SK-N-SH (cell line): Measurements from ENCODE around the gene MYL12B. TPM values are rescaled to one million over a fixed set of nuclear protein-coding genes. Genes with fewer than 3 reads are reported as not detected.

Experiments used
- CTCF ChIA-PET: fragments of 300-600, 350-600 bp; formaldehyde crosslinking; extraction: SDS; loops from one replicate; lab custom pipeline; 2021; lab: Yijun Ruan, JAX
- POLR2A ChIA-PET: fragments of 350-600 bp; sonication (Branson Sonifier 250); formaldehyde crosslinking; extraction: SDS; loops from one replicate; lab custom pipeline; 2020; ENCODE audit warnings: antibody characterized with exemption, inconsistent platforms; lab: Yijun Ruan, JAX
- DNase-seq: peaks from one replicate; pipeline ENCODE4 v3.0.0; 2012
- H2AFZ ChIP-seq: fragments of 200-600 bp; sonication (generic); 2 replicates; pipeline ENCODE4 v1.8.1; 2016; ENCODE audit warnings: antibody characterized with exemption, mild to moderate bottlenecking, low read depth
- H3F3A ChIP-seq: fragments of 200-600 bp; sonication (generic); replicated peaks from 2 replicates; pipeline ENCODE3; 2016; ENCODE audit warnings: antibody characterized with exemption, mild to moderate bottlenecking; ENCODE audit not compliant: insufficient read depth
- H3K27ac ChIP-seq, 2 experiments: fragments of 200-500 bp in 1 of 2; fragments of 200-600 bp in 1 of 2; sonication (Bioruptor generic) in 1 of 2; sonication (generic), shearing (Covaris generic) in 1 of 2; 2 replicates each; pipeline versions ENCODE4 v1.5.1 to v1.6.1; 2014 to 2016; ENCODE audit warnings: low read depth in 2 of 2, inconsistent platforms in 1 of 2, low read length in 1 of 2, mild to moderate bottlenecking in 1 of 2, mixed read lengths in 1 of 2
- H3K27me3 ChIP-seq: fragments of 200-600 bp; sonication (generic), shearing (Covaris generic); 2 replicates; pipeline ENCODE4 v1.6.1; 2016; ENCODE audit warnings: mixed run types; ENCODE audit not compliant: insufficient read depth
- H3K36me3 ChIP-seq, 2 experiments: fragments of 200-500 bp in 1 of 2; fragments of 200-600 bp in 1 of 2; sonication (Bioruptor generic) in 1 of 2; sonication (generic) in 1 of 2; replicated peaks in 1 of 2; 2 replicates each; pipeline versions ENCODE3 to v1.5.1; 2014 to 2016; ENCODE audit warnings: low read length in 1 of 2, mild to moderate bottlenecking in 1 of 2; ENCODE audit not compliant: insufficient read depth in 2 of 2, control insufficient read depth in 1 of 2
- H3K4me1 ChIP-seq, 2 experiments: fragments of 200-500 bp in 1 of 2; fragments of 200-600 bp in 1 of 2; sonication (Bioruptor generic) in 1 of 2; sonication (generic), shearing (Covaris generic) in 1 of 2; 2 replicates each; pipeline versions ENCODE4 v1.5.1 to v1.6.1; 2014 to 2016; ENCODE audit warnings: low read depth in 1 of 2, low read length in 1 of 2, mixed run types in 1 of 2; ENCODE audit not compliant: insufficient read depth in 2 of 2, control insufficient read depth in 1 of 2
- H3K4me2 ChIP-seq: fragments of 200-600 bp; sonication (generic), shearing (Covaris generic); 2 replicates; pipeline ENCODE4 v1.6.1; 2017; ENCODE audit warnings: mixed run types
- H3K4me3 ChIP-seq, 2 experiments: fragments of 200-500 bp in 1 of 2; fragments of 200-600 bp in 1 of 2; sonication (Bioruptor generic) in 1 of 2; sonication (generic), shearing (Covaris generic) in 1 of 2; 2 replicates each; pipeline versions ENCODE4 v1.5.1 to v1.8.1; 2014 to 2016; ENCODE audit warnings: low read depth in 2 of 2, inconsistent platforms in 1 of 2, low read length in 1 of 2, mild to moderate bottlenecking in 1 of 2, mixed read lengths in 1 of 2, moderate library complexity in 1 of 2
- H3K79me2 ChIP-seq: fragments of 200-600 bp; sonication (generic); 2 replicates; pipeline ENCODE4 v1.8.1; 2017; ENCODE audit warnings: mild to moderate bottlenecking; ENCODE audit not compliant: insufficient read depth
- H3K9ac ChIP-seq: fragments of 200-600 bp; sonication (generic); 2 replicates; pipeline ENCODE4 v1.6.1; 2017; ENCODE audit warnings: mixed run types
- H3K9me2 ChIP-seq: fragments of 200-600 bp; sonication (generic); 2 replicates; pipeline ENCODE4 v1.6.1; 2017; ENCODE audit warnings: mixed run types
- H3K9me3 ChIP-seq: fragments of 200-600 bp; sonication (generic); 2 replicates; pipeline ENCODE4 v1.6.1; 2017; ENCODE audit warnings: mixed run types, mild to moderate bottlenecking, moderate library complexity
- H4K20me1 ChIP-seq: fragments of 200-600 bp; sonication (generic); 2 replicates; pipeline ENCODE4 v1.6.1; 2017; ENCODE audit warnings: mild to moderate bottlenecking, mixed run types; ENCODE audit not compliant: insufficient read depth
- FOSL2 ChIP-seq: IDR thresholded peaks from 2 replicates; pipeline ENCODE4 v1.4.0; 2012; ENCODE audit warnings: low read depth, mild to moderate bottlenecking, moderate library complexity, borderline replicate concordance
- JUND ChIP-seq: IDR thresholded peaks from 2 replicates; pipeline ENCODE4 v1.4.0; 2012
- NFIC ChIP-seq: IDR thresholded peaks from 2 replicates; pipeline ENCODE4 v1.4.0; 2012; ENCODE audit warnings: borderline replicate concordance
- RXRA ChIP-seq: IDR thresholded peaks from 2 replicates; pipeline ENCODE4 v1.4.0; 2012; ENCODE audit warnings: low read depth, mild to moderate bottlenecking, borderline replicate concordance
- SIN3A ChIP-seq: IDR thresholded peaks from 2 replicates; pipeline ENCODE4 v1.6.1; 2012; ENCODE audit warnings: low read depth, mild to moderate bottlenecking, low read length, moderate library complexity, borderline replicate concordance
- TCF12 ChIP-seq: IDR thresholded peaks from 2 replicates; pipeline ENCODE4 v1.4.0; 2012
- TEAD4 ChIP-seq: IDR thresholded peaks from 2 replicates; pipeline ENCODE4 v1.4.0; 2012; ENCODE audit warnings: mild to moderate bottlenecking, borderline replicate concordance; ENCODE audit not compliant: insufficient read depth
- WGBS: methylation state at CpG from one replicate; pipeline ENCODE4 v1.1.6; 2017; ENCODE audit warnings: low lambda C conversion rate; 5-methylcytosine and 5-hydroxymethylcytosine counted together
- polyA plus RNA-seq, 3 experiments: library from polyadenylated mRNA; depleted of rRNA; stranded (reverse); fragments of >200 nt; gene quantifications; 2 replicates each; pipeline ENCODE4 v1.2.3, GENCODE V29; 2012
- TF ChIP-seq, protein P1 (sequence below): IDR thresholded peaks from 2 replicates; pipeline ENCODE4 v1.4.0; 2012; ENCODE audit warnings: low read depth, borderline replicate concordance

The MYL12B gene
- polyA plus RNA-seq, 1 of the 3 experiments (the other 2 are of a cell fraction), result 555 TPM

- Histone ChIP-seq H3K4me2 (peak overlapping the region; percentile 46), H3K4me1 (peaks cover 15 to 37% of the 10 kb centered on the region in 2 experiments; a peak in 3 of 4 replicates), H2AFZ (peak overlapping the region; percentile 72; the same call in 1 of the 2 replicates), H3K36me3 (no peaks in the 10 kb centered on the region), H3K27ac (peak overlapping the region; percentile 16 to 54; a peak in 3 of 4 replicates), H3K9ac (no peak overlapping the region; the same call in 1 of the 2 replicates), H3K27me3 (no peaks in the 10 kb centered on the region), H3K79me2 (no peaks in the 10 kb centered on the region), H4K20me1 (no peaks in the 10 kb centered on the region), H3K9me3 (no peaks in the 10 kb centered on the region), H3K4me3 (no peak overlapping the region), H3F3A (peaks cover 19% of the 10 kb centered on the region), H3K9me2 (no peaks in the 10 kb centered on the region)
- ChIA-PET POLR2A (no interaction called here), CTCF (interaction anchor here (1.4 to 1.7 kb wide), 3 partner anchors 9 to 342 kb away, joined by 5 to 10 read pairs (median 9); no protein-coding TSS in a partner anchor)
- TF ChIP-seq RXRA (peak; percentile 97), JUND (peak; percentile 26; the same call in 1 of the 2 replicates), SIN3A (no peak), NFIC (peak; percentile 69), TCF12 (peak; percentile 40; the same call in 1 of the 2 replicates), TEAD4 (no peak), FOSL2 (peak; percentile 48; the same call in 1 of the 2 replicates)
- TF ChIP-seq, protein P1, sequence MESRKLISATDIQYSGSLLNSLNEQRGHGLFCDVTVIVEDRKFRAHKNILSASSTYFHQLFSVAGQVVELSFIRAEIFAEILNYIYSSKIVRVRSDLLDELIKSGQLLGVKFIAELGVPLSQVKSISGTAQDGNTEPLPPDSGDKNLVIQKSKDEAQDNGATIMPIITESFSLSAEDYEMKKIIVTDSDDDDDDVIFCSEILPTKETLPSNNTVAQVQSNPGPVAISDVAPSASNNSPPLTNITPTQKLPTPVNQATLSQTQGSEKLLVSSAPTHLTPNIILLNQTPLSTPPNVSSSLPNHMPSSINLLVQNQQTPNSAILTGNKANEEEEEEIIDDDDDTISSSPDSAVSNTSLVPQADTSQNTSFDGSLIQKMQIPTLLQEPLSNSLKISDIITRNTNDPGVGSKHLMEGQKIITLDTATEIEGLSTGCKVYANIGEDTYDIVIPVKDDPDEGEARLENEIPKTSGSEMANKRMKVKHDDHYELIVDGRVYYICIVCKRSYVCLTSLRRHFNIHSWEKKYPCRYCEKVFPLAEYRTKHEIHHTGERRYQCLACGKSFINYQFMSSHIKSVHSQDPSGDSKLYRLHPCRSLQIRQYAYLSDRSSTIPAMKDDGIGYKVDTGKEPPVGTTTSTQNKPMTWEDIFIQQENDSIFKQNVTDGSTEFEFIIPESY, result no peak
- WGBS, result 24% methylated on average over 4 of the region's 4 CpGs
- DNase-seq, result no peak
These were observed 62.0 kb downstream of the MYL12B start for GRCh38 chr18:3323900-3324299.

Other genes starting within 250 kb of the MYL12B start
- gene LPIN2, start 249.0 kb upstream of the MYL12B start, polyA plus RNA-seq (2012; rRNA removed), result 19.3 and 20.3 TPM in 2 replicates
- gene MYOM1, start 42.2 kb upstream of the MYL12B start, polyA plus RNA-seq (2012; rRNA removed), result 0.07 and 0.08 TPM in 2 replicates
- gene MYL12A, start 14.3 kb upstream of the MYL12B start, polyA plus RNA-seq (2012; rRNA removed), result 448 and 565 TPM in 2 replicates
- gene TGIF1, start 188.0 kb downstream of the MYL12B start, polyA plus RNA-seq (2012; rRNA removed), result 82.3 and 113 TPM in 2 replicates